HepG2 (cell line): ENCODE data around the gene WDR35. TPM values are rescaled to one million over a fixed set of nuclear protein-coding genes. Genes with fewer than 3 reads are reported as not detected.

ENCODE experiments used
- ATAC-seq: fragments of 200-7000 bp; cut with Tn5 transposase; 3 replicates; pipeline ENCODE4 v1.9.1; 2020; ENCODE audit warnings: mild to moderate bottlenecking, moderate library complexity
- BruUV-seq: library from RNA; stranded (reverse); fragments of 400-500 nt; replicated peaks from 2 replicates; lab custom pipeline; 2021; lab: Mats Ljungman, UMichigan
- CTCF ChIA-PET: fragments of 300-600 bp; formaldehyde crosslinking; extraction: SDS; loops from one replicate; lab custom pipeline; 2021; ENCODE audit warnings: low total read pairs, inconsistent platforms, low intra/inter-chr PET ratio; lab: Yijun Ruan, JAX
- POLR2A ChIA-PET: fragments of 350-600 bp; sonication (Branson Sonifier 250); formaldehyde crosslinking; loops from one replicate; lab custom pipeline; 2020; ENCODE audit warnings: antibody characterized with exemption, inconsistent platforms; lab: Yijun Ruan, JAX
- DNase-seq: peaks from one replicate; pipeline ENCODE4 v3.0.0-alpha.2; 2015; ENCODE audit warnings: low spot score
- FAIRE-seq: peaks from 3 replicates; lab custom pipeline; 2011; peaks lifted over from hg19 to GRCh38; lab: Jason Lieb, UNC
- H2AFZ ChIP-seq: one replicate; pipeline ENCODE4 v1.6.1; 2011; ENCODE audit warnings: low read length, inconsistent platforms
- H3K27ac ChIP-seq: fragments of 300-600 bp; 3 replicates; pipeline ENCODE4 v1.8.0; 2011; ENCODE audit warnings: mixed run types, mild to moderate bottlenecking, mixed read lengths, low read length, inconsistent platforms; ENCODE audit not compliant: insufficient read depth; ENCODE audit errors: extremely low read length
- H3K27me3 ChIP-seq, 2 experiments: fragments of 200-600 bp in 1 of 2; 2 replicates in 1 of 2; 3 replicates in 1 of 2; pipeline versions ENCODE4 v1.6.0 to v1.8.0; 2011; ENCODE audit warnings: low read length in 2 of 2, mild to moderate bottlenecking in 2 of 2, moderate library complexity in 2 of 2, inconsistent platforms in 1 of 2; ENCODE audit not compliant: insufficient read depth in 2 of 2, control insufficient read depth in 1 of 2
- H3K36me3 ChIP-seq, 2 experiments: fragments of 200-600 bp in 1 of 2; replicated peaks in 1 of 2; 2 replicates in 1 of 2; 3 replicates in 1 of 2; pipeline versions ENCODE4 v1.5.1 to v1.8.0; 2011; ENCODE audit warnings: low read length in 2 of 2, inconsistent platforms in 1 of 2; ENCODE audit not compliant: insufficient read depth in 2 of 2, control insufficient read depth in 1 of 2
- H3K4me1 ChIP-seq: 2 replicates; pipeline ENCODE4 v1.5.1; 2012; ENCODE audit warnings: low read length, inconsistent platforms; ENCODE audit not compliant: insufficient read depth
- H3K4me2 ChIP-seq: 2 replicates; pipeline ENCODE4 v1.6.0; 2011; ENCODE audit warnings: low read depth, low read length, inconsistent platforms
- H3K4me3 ChIP-seq, 3 experiments: fragments of 200-600 bp in 1 of 3; sonication (generic), shearing (Covaris generic) in 1 of 3; replicated peaks in 1 of 3; 2 replicates each; pipeline ENCODE4 v1.5.1; 2011 to 2016; ENCODE audit warnings: low read length in 3 of 3, inconsistent platforms in 2 of 3, low read depth in 2 of 3, mild to moderate bottlenecking in 2 of 3, control low read depth in 1 of 3, mixed read lengths in 1 of 3; ENCODE audit not compliant: insufficient read depth in 1 of 3
- H3K79me2 ChIP-seq: one replicate; pipeline ENCODE4 v1.6.1; 2011; ENCODE audit warnings: low read length, inconsistent platforms; ENCODE audit not compliant: insufficient read depth
- H3K9ac ChIP-seq: 2 replicates; pipeline ENCODE4 v1.6.0; 2011; ENCODE audit warnings: mild to moderate bottlenecking, low read depth, low read length, inconsistent platforms; ENCODE audit not compliant: insufficient read depth
- H3K9me3 ChIP-seq: 2 replicates; pipeline ENCODE4 v1.5.1; 2012; ENCODE audit warnings: mild to moderate bottlenecking, low read length
- H4K20me1 ChIP-seq: 2 replicates; pipeline ENCODE4 v1.6.0; 2011; ENCODE audit warnings: inconsistent platforms, mild to moderate bottlenecking, low read length, moderate library complexity; ENCODE audit not compliant: insufficient read depth
- DNMT1 ChIP-seq: sonication (generic); formaldehyde crosslinking; IDR thresholded peaks from 2 replicates; pipeline ENCODE4 v1.5.1; 2020; ENCODE audit warnings: mild to moderate bottlenecking, missing genetic modification reagents
- DPF2 ChIP-seq: sonication (generic); formaldehyde crosslinking; IDR thresholded peaks from 2 replicates; pipeline ENCODE4 v1.4.0; 2020; ENCODE audit warnings: mild to moderate bottlenecking, low read depth, missing genetic modification reagents, borderline replicate concordance
- EP300 ChIP-seq, 3 experiments: sonication (generic) in 1 of 3; formaldehyde crosslinking in 1 of 3; IDR thresholded peaks; 2 replicates each; pipeline versions ENCODE4 v1.5.1 to v1.6.1; 2011 to 2020; ENCODE audit warnings: low read depth in 2 of 3, low read length in 2 of 3, borderline replicate concordance in 1 of 3, improper control_type of control experiment in 1 of 3, mild to moderate bottlenecking in 1 of 3, missing genetic modification reagents in 1 of 3, moderate library complexity in 1 of 3
- FOXP1 ChIP-seq, 2 experiments: fragments of 450-650 bp in 1 of 2; IDR thresholded peaks; 2 replicates each; pipeline ENCODE4 v1.6.1; 2017 to 2018; ENCODE audit warnings: antibody characterized with exemption in 1 of 2
- HOXA7 ChIP-seq: sonication (generic); formaldehyde crosslinking; IDR thresholded peaks from 2 replicates; pipeline ENCODE4 v1.8.1; 2022; ENCODE audit warnings: mild to moderate bottlenecking, missing genetic modification reagents, moderate library complexity
- MBD4 ChIP-seq: IDR thresholded peaks from 2 replicates; pipeline ENCODE4 v1.6.1; 2012; ENCODE audit warnings: low read length, inconsistent platforms, borderline replicate concordance
- PITX1 ChIP-seq: sonication (generic); formaldehyde crosslinking; IDR thresholded peaks from 2 replicates; pipeline ENCODE4 v1.5.1; 2020; ENCODE audit warnings: mild to moderate bottlenecking, missing genetic modification reagents
- ZNF101 ChIP-seq: sonication (generic); formaldehyde crosslinking; IDR thresholded peaks from 2 replicates; pipeline ENCODE4 v1.4.0; 2020; ENCODE audit warnings: mild to moderate bottlenecking, low read depth, missing genetic modification reagents, borderline replicate concordance
- ZNF142 ChIP-seq: sonication (generic); formaldehyde crosslinking; IDR thresholded peaks from 2 replicates; pipeline ENCODE4 v1.4.0; 2020; ENCODE audit warnings: missing genetic modification reagents
- ZNF558 ChIP-seq: sonication (generic); formaldehyde crosslinking; IDR thresholded peaks from 2 replicates; pipeline ENCODE4 v1.9.0; 2022; ENCODE audit warnings: mild to moderate bottlenecking, missing genetic modification reagents, borderline replicate concordance
- ZNF563 ChIP-seq: sonication (generic); formaldehyde crosslinking; IDR thresholded peaks from 2 replicates; pipeline ENCODE4 v1.8.0; 2022; ENCODE audit warnings: mild to moderate bottlenecking, moderate library complexity, missing genetic modification reagents
- ZNF629 ChIP-seq: sonication (generic); formaldehyde crosslinking; conservative IDR thresholded peaks from 2 replicates; pipeline ENCODE4 v1.5.0; 2020; ENCODE audit warnings: missing genetic modification reagents
- ZNF639 ChIP-seq: conservative IDR thresholded peaks from 2 replicates; pipeline ENCODE4 v1.6.1; 2018; ENCODE audit warnings: missing genetic modification reagents
- ZNF841 ChIP-seq: sonication (generic); formaldehyde crosslinking; IDR thresholded peaks from 2 replicates; pipeline ENCODE4 v1.8.1; 2023; ENCODE audit warnings: missing genetic modification reagents, borderline replicate concordance
- WGBS: methylation state at CpG from one replicate; pipeline ENCODE4 v1.1.6; 2017; ENCODE audit warnings: low lambda C conversion rate; 5-methylcytosine and 5-hydroxymethylcytosine counted together
- in situ Hi-C: cut with HindIII; loops from 2 replicates; pipeline ENCODE4 v1.10.0; 2017; ENCODE audit warnings: low pct_unique_long_range_greater_than_20kb; ENCODE audit not compliant: extremely low pct_ligation_motif_present
- intact Hi-C: fragments of 100-400 bp; cut with micrococcal nuclease; formaldehyde crosslinking; loops from one replicate; pipeline ENCODE4 v1.10.0; 2022; ENCODE audit not compliant: unreplicated experiment
- polyA plus RNA-seq, 8 experiments: library from polyadenylated mRNA; depleted of rRNA in 3 of 8; stranded (reverse) in 7 of 8; unstranded in 1 of 8; fragments of >200 nt; fragmentation: Illumina TruSeq in 4 of 8; extraction: Trizol in 4 of 8; gene quantifications; 2 replicates each; pipeline versions ENCODE4 v1.2.1 to v1.2.3, GENCODE V29; 2011 to 2016; ENCODE audit warnings: low read depth in 4 of 8, missing spikeins in 1 of 8, mixed read lengths in 1 of 8; ENCODE audit not compliant: insufficient read depth in 1 of 8
- total RNA-seq, 5 experiments: library from RNA; depleted of rRNA; stranded (reverse); fragments of >200 nt; fragmentation: Illumina TruSeq; extraction: Trizol; gene quantifications; 2 replicates each; pipeline ENCODE4 v1.2.3, GENCODE V29; 2016; ENCODE audit warnings: low read depth in 1 of 5
- TF ChIP-seq, protein P1 (sequence below): IDR thresholded peaks from 2 replicates; pipeline ENCODE4 v1.6.1; 2012; ENCODE audit warnings: inconsistent platforms

WDR35 gene
- total and polyA plus RNA-seq, 2 of the 13 experiments (the other 11 are each of a cell fraction or from before 2014, with no cell fraction given), result 11.1 to 19.6 TPM

DNA sequence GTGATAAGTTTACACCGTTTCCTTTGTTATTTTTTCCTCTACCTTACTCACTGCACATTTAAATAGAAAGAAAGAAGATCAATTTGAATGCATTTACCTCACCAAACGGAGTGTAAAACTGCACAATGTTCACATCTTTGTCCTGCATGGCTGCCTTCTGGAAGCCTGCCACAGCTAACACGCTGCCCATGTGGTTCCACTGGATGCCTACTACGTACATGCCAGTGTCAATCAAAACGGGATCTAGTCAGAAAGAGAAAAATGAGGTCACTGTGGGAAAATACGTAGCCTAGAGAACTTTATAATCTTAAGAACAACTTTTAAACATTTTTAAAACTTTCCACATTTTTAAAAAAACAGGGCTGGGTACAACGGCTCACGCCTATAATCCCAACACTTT, 16.4 kb downstream of the WDR35 start:
- Histone ChIP-seq H3K4me1 (no peaks in the 10 kb centered on the region), H3K9me3 (no peaks in the 10 kb centered on the region), H2AFZ (no peak overlapping the region), H4K20me1 (no peaks in the 10 kb centered on the region), H3K79me2 (no peaks in the 10 kb centered on the region), H3K9ac (no peak overlapping the region), H3K36me3 (peaks cover 6 to 35% of the 10 kb centered on the region in 2 experiments), H3K27ac (no peak overlapping the region), H3K4me3 (no peak overlapping the region), H3K4me2 (no peak overlapping the region), H3K27me3 (no peaks in the 10 kb centered on the region)
- ATAC-seq (no peak), DNase-seq (no peak), FAIRE-seq (no peak)
- WGBS, result 97% methylated on average over 8 of the region's 8 CpGs
- ChIA-PET POLR2A (no interaction called here), CTCF (no interaction called here)
- BruUV-seq, result no TSS peak
- intact Hi-C loops (no loop called here), in situ Hi-C loops (no loop called here)
- TF ChIP-seq DPF2 (CRISPR knock-in tag), result no peak
- TF ChIP-seq PITX1 (CRISPR knock-in tag), result no peak
- no peak for TF ChIP-seq FOXP1 (IDR thresholded peaks at IDR 0.05)
- TF ChIP-seq FOXP1 (CRISPR knock-in tag; IDR thresholded peaks at IDR 0.05), result no peak
- no peak for TF ChIP-seq ZNF841 (CRISPR knock-in tag)
- TF ChIP-seq ZNF558 (CRISPR knock-in tag), result no peak
- TF ChIP-seq ZNF142 (CRISPR knock-in tag), result no peak
- TF ChIP-seq, protein P1, sequence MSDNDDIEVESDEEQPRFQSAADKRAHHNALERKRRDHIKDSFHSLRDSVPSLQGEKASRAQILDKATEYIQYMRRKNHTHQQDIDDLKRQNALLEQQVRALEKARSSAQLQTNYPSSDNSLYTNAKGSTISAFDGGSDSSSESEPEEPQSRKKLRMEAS, result no peak
- TF ChIP-seq MBD4, result no peak
- TF ChIP-seq ZNF563 (CRISPR knock-in tag), result no peak
- TF ChIP-seq HOXA7 (CRISPR knock-in tag), result no peak
- no peak for TF ChIP-seq DNMT1 (CRISPR knock-in tag)
- no peak for TF ChIP-seq ZNF629 (CRISPR knock-in tag)
- no peak for TF ChIP-seq EP300 (IDR thresholded peaks at IDR 0.05; ENCODE audit: low read depth in 2 of 2, low read length in 2 of 2)
- TF ChIP-seq EP300 (CRISPR knock-in tag; IDR thresholded peaks at IDR 0.05; ENCODE audit: borderline replicate concordance), result no peak
- TF ChIP-seq ZNF639 (CRISPR knock-in tag), result no peak
- TF ChIP-seq ZNF101 (CRISPR knock-in tag), result no peak
